ENCODE measurements around the gene BMPR1B.

BMPR1B gene

GRCh38 chr4:94941706-94942105 is 184.0 kb downstream of the BMPR1B start:
- TF ChIP-seq CTCF (IDR thresholded peaks at IDR 0.05) = no peak

GRCh38 chr4:94944726-94945125 is 187.0 kb downstream of the BMPR1B start:
- no peak for TF ChIP-seq CTCF (IDR thresholded peaks at IDR 0.05)

GRCh38 chr4:94947681-94948108 is 189.9 kb downstream of the BMPR1B start:
- TF ChIP-seq CTCF (IDR thresholded peaks at IDR 0.05) = no peak

GRCh38 chr4:94954251-94954650 is 196.5 kb downstream of the BMPR1B start:
- no peak for TF ChIP-seq CTCF (IDR thresholded peaks at IDR 0.05)

GRCh38 chr4:94957030-94957429 is 199.3 kb downstream of the BMPR1B start:
- no peak for TF ChIP-seq CTCF (IDR thresholded peaks at IDR 0.05)

- TF ChIP-seq CTCF (IDR thresholded peaks at IDR 0.05) = no peak
These were observed 201.6 kb downstream of the BMPR1B start for GRCh38 chr4:94959307-94959706.

- no peak for TF ChIP-seq CTCF (IDR thresholded peaks at IDR 0.05)
These were observed 203.0 kb downstream of the BMPR1B start for GRCh38 chr4:94960708-94961107.

- TF ChIP-seq CTCF (IDR thresholded peaks at IDR 0.05) = no peak
These were observed 203.7 kb downstream of the BMPR1B start for GRCh38 chr4:94961420-94961819.

Measured in LNCAP (cell line).